Measurements from ENCODE around the gene ARFGEF2. TPM values are rescaled to one million over a fixed set of nuclear protein-coding genes. Genes with fewer than 3 reads are reported as not detected.
"Not testable (repeated sequence)": the region's sequence is repeated elsewhere in the genome, so short reads cannot be mapped to it uniquely, and the experiment has no call there.

Gene ARFGEF2
- polyA plus RNA-seq, 1 donor, result 33.3 TPM

GRCh38 chr20:48928832-48929725 is 7.6 kb downstream of the ARFGEF2 start:
- no peak for DNase-seq

- DNase-seq, result no peak
These were observed 8.5 kb downstream of the ARFGEF2 start for GRCh38 chr20:48930035-48930434.

GRCh38 chr20:48930878-48931277 is 9.4 kb downstream of the ARFGEF2 start:
- DNase-seq, result no peak

- no peak for DNase-seq
These were observed 10.2 kb downstream of the ARFGEF2 start for GRCh38 chr20:48931527-48932374.

- no peak for DNase-seq
These were observed 10.9 kb downstream of the ARFGEF2 start for GRCh38 chr20:48932375-48932941.

- no peak for DNase-seq
These were observed 11.7 kb downstream of the ARFGEF2 start for GRCh38 chr20:48933017-48933766.

GRCh38 chr20:48934273-48934877 is 12.9 kb downstream of the ARFGEF2 start:
- not testable (repeated sequence) for DNase-seq

- not testable (repeated sequence) for DNase-seq
These were observed 13.5 kb downstream of the ARFGEF2 start for GRCh38 chr20:48934966-48935365.

- not testable (repeated sequence) for DNase-seq
These were observed 14.7 kb downstream of the ARFGEF2 start for GRCh38 chr20:48936178-48936577.

GRCh38 chr20:48937674-48938073 is 16.2 kb downstream of the ARFGEF2 start:
- no peak for DNase-seq

GRCh38 chr20:48938670-48939069 is 17.2 kb downstream of the ARFGEF2 start:
- DNase-seq, result no peak

GRCh38 chr20:48940170-48940569 is 18.7 kb downstream of the ARFGEF2 start:
- no peak for DNase-seq

GRCh38 chr20:48941467-48941866 is 20.0 kb downstream of the ARFGEF2 start:
- DNase-seq, result no peak

GRCh38 chr20:48942730-48943129 is 21.2 kb downstream of the ARFGEF2 start:
- no peak for DNase-seq

- DNase-seq, result no peak
These were observed 23.3 kb downstream of the ARFGEF2 start for GRCh38 chr20:48944663-48945297.

GRCh38 chr20:48945840-48946514 is 24.5 kb downstream of the ARFGEF2 start:
- peak; percentile 11 for DNase-seq

GRCh38 chr20:48948612-48949011 is 27.1 kb downstream of the ARFGEF2 start:
- no peak for DNase-seq

GRCh38 chr20:48949304-48950170 is 28.0 kb downstream of the ARFGEF2 start:
- DNase-seq, result no peak

- DNase-seq, result no peak
These were observed 29.5 kb downstream of the ARFGEF2 start for GRCh38 chr20:48951041-48951440.
